Psoas muscle (tissue), 8 donors: ENCODE measurements around the gene PPARG. TPM values are rescaled to one million over a fixed set of nuclear protein-coding genes. Genes with fewer than 3 reads are reported as not detected.
"Not testable (repeated sequence)": the region's sequence is repeated elsewhere in the genome, so short reads cannot be mapped to it uniquely, and the experiment has no call there.

Experiments used
- ATAC-seq, 4 donors: fragments of 200-7000 bp; cut with Tn5 transposase; one replicate each; pipeline ENCODE4 v1.9.1; 2020; ENCODE audit warnings: moderate library complexity in 3 of 4, mild to moderate bottlenecking in 2 of 4
- DNase-seq, 2 donors: peaks; one replicate each; pipeline ENCODE4 v3.0.0-alpha.2; 2020
- H3K27ac ChIP-seq: fragments of 200-600 bp; one replicate; pipeline ENCODE4 v1.8.0; 2022
- H3K27me3 ChIP-seq, 3 donors: fragments of 200-600 bp in 1 of 3; one replicate each; pipeline versions ENCODE4 v1.6.1 to v1.8.0; 2013 to 2022; ENCODE audit warnings: low read length in 2 of 3, mild to moderate bottlenecking in 2 of 3, moderate library complexity in 1 of 3; ENCODE audit not compliant: insufficient read depth in 3 of 3
- H3K36me3 ChIP-seq, 2 donors: fragments of 200-600 bp in 1 of 2; one replicate each; pipeline versions ENCODE4 v1.6.1 to v1.8.0; 2013 to 2022; ENCODE audit warnings: low read depth in 1 of 2, mild to moderate bottlenecking in 1 of 2, moderate library complexity in 1 of 2; ENCODE audit not compliant: insufficient read depth in 1 of 2
- H3K4me1 ChIP-seq: fragments of 200-600 bp; one replicate; pipeline ENCODE4 v1.8.0; 2022
- H3K4me3 ChIP-seq: fragments of 200-600 bp; one replicate; pipeline ENCODE4 v1.8.0; 2022; ENCODE audit warnings: mild to moderate bottlenecking
- H3K9me3 ChIP-seq: fragments of 200-600 bp; one replicate; pipeline ENCODE4 v1.8.0; 2022
- CTCF ChIP-seq: fragments of 200-600 bp; IDR thresholded peaks from one replicate; pipeline ENCODE4 v1.8.0; 2022; ENCODE audit warnings: antibody characterized with exemption
- WGBS, 3 donors: extraction: QIAGEN DNeasy Blood & Tissue Kit; methylation state at CpG; one replicate each; pipeline versions ENCODE4 v1.1.6 to v1.1.7; 2013; 5-methylcytosine and 5-hydroxymethylcytosine counted together
- intact Hi-C, 2 donors: fragments of 100-400 bp; cut with DNase I; formaldehyde crosslinking; loops; one replicate each; pipeline versions ENCODE4 v1.11.0 to v1.14.2; 2022
- polyA plus RNA-seq, 3 donors: library from polyadenylated mRNA; stranded (reverse); fragments of 200-250 nt; gene quantifications; one replicate each; pipeline ENCODE4 v1.2.3, GENCODE V29; 2013
- total RNA-seq, 4 donors: library from RNA; stranded (reverse); fragmentation: NEBNext Ultra II Directional in 2 of 4; extraction: Animal tissue kit (Norgen Biotek cat#: 25700) in 2 of 4; gene quantifications; one replicate each; pipeline versions ENCODE4 v1.2.1 to v1.2.4, GENCODE V29; 2021 to 2023
- donor health status: healthy with polysubstance abuse.
- donor health status: DM: no; HTN: no; CAD: no; lungs with moderate emphysema.
- donor health status: Bipolar disorder and iron deficiency.
- donor health status: healthy.
- donor health status: DM: yes; HTN: yes; CAD: no.
- donor health status: DM: no; HTN: no; CAD: no.
- donor health status: DM: no; HTN: no; CAD: no.
- donor health status: DM: yes; HTN: yes; CAD: no.

The PPARG gene
- total and polyA plus RNA-seq, 7 donors = 3.1 to 6.8 (median 4.3) TPM

DNA sequence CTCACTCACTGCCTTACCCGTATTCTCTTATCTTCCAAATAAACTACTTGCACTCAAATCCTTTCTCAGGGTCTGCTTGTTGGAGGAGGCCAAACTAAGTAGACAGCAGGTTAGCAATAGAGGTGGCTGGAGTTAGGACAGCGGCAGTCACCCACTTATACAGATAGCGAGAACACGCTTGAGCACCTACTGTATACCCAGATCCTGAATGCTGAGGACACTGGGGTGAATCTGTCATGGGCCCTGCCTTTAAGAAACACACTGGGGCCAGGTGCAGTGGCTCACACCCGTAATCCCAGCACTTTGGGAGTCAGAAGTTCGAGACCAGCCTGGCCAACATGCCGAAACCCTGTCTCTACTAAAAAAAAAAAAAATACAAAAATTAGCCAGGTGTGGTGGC, 157.4 kb downstream of the PPARG start:
- H3K27ac ChIP-seq = no peak overlapping the region
- intact Hi-C loops = no loop called here
- peaks cover 0 to 19% (median 1%) of the 10 kb centered on the region in 3 donors for H3K27me3 ChIP-seq
- no peak for TF ChIP-seq CTCF
- ATAC-seq (no peak), DNase-seq (no peak)
- H3K9me3 ChIP-seq = no peaks in the 10 kb centered on the region
- H3K4me1 ChIP-seq = no peaks in the 10 kb centered on the region
- H3K36me3 ChIP-seq = no peaks in the 10 kb centered on the region
- no peak overlapping the region for H3K4me3 ChIP-seq
- WGBS, 3 donors = 87 to 94% (median 93%) methylated on average over 7 of the region's 7 CpGs

DNA sequence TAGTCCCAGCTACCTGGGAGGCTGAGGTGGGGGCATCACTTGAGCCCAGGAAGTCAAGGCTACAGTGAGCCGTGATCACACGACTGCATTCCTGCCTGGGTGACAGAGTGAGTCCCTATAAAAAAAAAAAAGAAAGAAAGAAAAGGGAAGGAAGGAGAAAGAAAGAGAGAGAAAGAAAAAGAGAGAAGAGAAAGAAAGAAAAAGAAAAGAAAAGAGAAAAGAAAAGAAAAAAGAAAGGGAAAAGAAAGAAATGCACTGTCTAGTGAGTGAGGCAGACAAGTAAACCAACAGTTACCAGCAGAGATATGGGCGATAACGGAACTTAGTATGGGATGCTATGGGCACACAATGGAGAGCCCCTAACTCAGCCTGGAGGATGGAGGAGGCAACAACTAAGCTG, 158.2 kb downstream of the PPARG start:
- DNase-seq = no peak
- intact Hi-C loops = no loop called here
- Histone ChIP-seq H3K27ac (no peak overlapping the region), H3K4me1 (no peaks in the 10 kb centered on the region), H3K4me3 (no peak overlapping the region), H3K36me3 (no peaks in the 10 kb centered on the region), H3K27me3 (peaks cover 0 to 13% (median 1%) of the 10 kb centered on the region in 3 donors), H3K9me3 (no peaks in the 10 kb centered on the region)
- ATAC-seq = no peak
- TF ChIP-seq CTCF = no peak
- 84 to 91% (median 89%) methylated on average over 4 of the region's 4 CpGs for WGBS, 3 donors

GRCh38 chr3:12448404-12449202, 159.7 kb downstream of the PPARG start:
- DNase-seq, ATAC-seq, H3K4me3 ChIP-seq: not testable (repeated sequence)

GRCh38 chr3:12449889-12450682, 161.2 kb downstream of the PPARG start:
- no peak for ATAC-seq
- WGBS, 3 donors = 63 to 71% (median 65%) methylated on average over 8 of the region's 8 CpGs
- no peak for TF ChIP-seq CTCF
- no peaks in the 10 kb centered on the region for H3K4me1 ChIP-seq
- DNase-seq = no peak
- no peaks in the 10 kb centered on the region for H3K27me3 ChIP-seq
- H3K4me3 ChIP-seq = no peak overlapping the region
- H3K9me3 ChIP-seq = no peaks in the 10 kb centered on the region
- intact Hi-C loops = no loop called here
- H3K36me3 ChIP-seq = no peaks in the 10 kb centered on the region
- H3K27ac ChIP-seq = no peak overlapping the region

More at GRCh38 chr3:12448404-12449202, 159.7 kb downstream of the PPARG start:
- intact Hi-C loops, H3K27me3 ChIP-seq, H3K27ac ChIP-seq, H3K9me3 ChIP-seq, H3K36me3 ChIP-seq, H3K4me1 ChIP-seq: not testable (repeated sequence)
- 62 to 72% (median 67%) methylated on average over 4 of the region's 4 CpGs for WGBS, 3 donors

GRCh38 chr3:12451481-12451880, 162.6 kb downstream of the PPARG start:
- H3K9me3 ChIP-seq = no peaks in the 10 kb centered on the region
- intact Hi-C loops = no loop called here
- no peaks in the 10 kb centered on the region for H3K36me3 ChIP-seq
- DNase-seq (no peak), ATAC-seq (no peak)
- TF ChIP-seq CTCF = no peak
- H3K4me3 ChIP-seq = no peak overlapping the region
- no peaks in the 10 kb centered on the region for H3K27me3 ChIP-seq
- 76 to 88% (median 81%) methylated on average over 5 of the region's 5 CpGs for WGBS, 3 donors
- no peaks in the 10 kb centered on the region for H3K4me1 ChIP-seq
- H3K27ac ChIP-seq = no peak overlapping the region
